AG04450 (cell line): Measurements from ENCODE around the gene SLAMF6. TPM values are rescaled to one million over a fixed set of nuclear protein-coding genes. Genes with fewer than 3 reads are reported as not detected.
"Not testable (repeated sequence)": the region's sequence is repeated elsewhere in the genome, so short reads cannot be mapped to it uniquely, and the experiment has no call there.

Source experiments
- CTCF ChIA-PET: fragments of 300-600, 350-600 bp; formaldehyde crosslinking; extraction: SDS; loops from one replicate; lab custom pipeline; 2022; ENCODE audit warnings: antibody characterized with exemption, inconsistent platforms; lab: Charles Lee
- POLR2A ChIA-PET: fragments of 350-600 bp; formaldehyde crosslinking; extraction: SDS; loops from one replicate; lab custom pipeline; 2021; ENCODE audit warnings: antibody characterized with exemption, inconsistent platforms; lab: Yijun Ruan, JAX
- DNase-seq: peaks from one replicate; pipeline ENCODE4 v3.0.0-alpha.2; 2011; ENCODE audit warnings: low read depth, low spot score
- H3K27ac ChIP-seq: one replicate; pipeline ENCODE4 v1.5.1; 2012; ENCODE audit warnings: low read depth, low read length, control low read depth
- H3K27me3 ChIP-seq: one replicate; pipeline ENCODE4 v1.6.0; 2012; ENCODE audit warnings: low read length; ENCODE audit not compliant: control insufficient read depth, insufficient read depth
- H3K4me3 ChIP-seq: 2 replicates; pipeline ENCODE4 v1.5.1; 2011; ENCODE audit warnings: mild to moderate bottlenecking, low read depth, low read length, control low read depth
- H3K9me3 ChIP-seq: 2 replicates; pipeline ENCODE4 v1.5.1; 2012; ENCODE audit warnings: low read length; ENCODE audit not compliant: control insufficient read depth, insufficient read depth
- CTCF ChIP-seq: IDR thresholded peaks from 2 replicates; pipeline ENCODE4 v1.5.1; 2011; ENCODE audit warnings: low read depth, low read length, control low read depth, inconsistent platforms
- polyA plus RNA-seq: library from polyadenylated mRNA; depleted of rRNA; stranded (reverse); fragments of >200 nt; gene quantifications from 2 replicates; pipeline ENCODE4 v1.2.3, GENCODE V29; 2011

SLAMF6 gene
- polyA plus RNA-seq, 1 experiment: not detected

- H3K27me3 ChIP-seq: no peaks in the 10 kb centered on the region
- no peaks in the 10 kb centered on the region for H3K9me3 ChIP-seq
- CTCF ChIA-PET: no interaction called here
- no peak overlapping the region for H3K4me3 ChIP-seq
- no peak for DNase-seq
- H3K27ac ChIP-seq: no peak overlapping the region
- no peak for TF ChIP-seq CTCF
- POLR2A ChIA-PET: no interaction called here
Measured at GRCh38 chr1:160504651-160505050, 18.4 kb downstream of the SLAMF6 start.

GRCh38 chr1:160503087-160503486 lies 20.0 kb downstream of the SLAMF6 start:
- ChIA-PET POLR2A (no interaction called here), CTCF (no interaction called here)
- TF ChIP-seq CTCF: no peak
- Histone ChIP-seq H3K27ac (no peak overlapping the region), H3K4me3 (no peak overlapping the region), H3K9me3 (no peaks in the 10 kb centered on the region), H3K27me3 (no peaks in the 10 kb centered on the region)
- DNase-seq: no peak

DNA sequence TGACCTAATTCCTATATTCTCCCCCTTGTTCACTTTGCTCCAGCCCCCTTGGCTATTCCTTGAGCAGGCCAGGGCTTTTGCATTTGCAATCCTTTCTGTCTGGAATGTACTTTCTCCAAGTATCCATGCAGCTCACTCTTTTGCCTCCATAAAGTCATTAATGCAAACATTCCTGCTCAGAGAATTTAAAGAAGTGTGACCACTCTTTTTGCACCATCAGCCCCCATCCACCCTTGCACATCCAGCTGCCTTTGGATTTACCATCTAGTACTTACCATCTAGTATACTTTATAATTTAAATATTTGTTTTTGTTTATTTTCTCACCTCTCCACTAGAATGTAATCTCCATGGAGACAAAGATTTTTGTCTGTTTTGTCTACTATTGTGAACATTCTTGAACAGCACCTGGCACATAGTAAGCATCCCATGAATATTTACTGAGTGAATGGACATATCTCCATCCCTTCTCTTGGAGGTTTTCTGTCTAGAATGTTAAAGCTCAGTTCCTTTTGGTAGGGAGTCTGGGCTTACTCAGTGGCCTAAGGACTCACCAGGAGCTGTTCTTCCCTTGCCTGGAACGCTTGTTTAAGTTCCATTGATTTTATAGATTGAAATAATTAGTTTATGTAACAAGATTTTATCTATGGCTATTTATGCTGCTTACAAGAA lies 22.6 kb downstream of the SLAMF6 start:
- DNase-seq: no peak
- Histone ChIP-seq H3K9me3 (no peaks in the 10 kb centered on the region), H3K4me3 (no peak overlapping the region), H3K27ac (no peak overlapping the region), H3K27me3 (no peaks in the 10 kb centered on the region)
- ChIA-PET CTCF (interaction anchor here (0.6 kb wide), 1 partner anchor 490 kb away, joined by 8 read pairs; no protein-coding TSS in a partner anchor), POLR2A (no interaction called here)
- no peak for TF ChIP-seq CTCF

- H3K27me3 ChIP-seq: no peaks in the 10 kb centered on the region
- no peak overlapping the region for H3K27ac ChIP-seq
- ChIA-PET POLR2A (no interaction called here), CTCF (no interaction called here)
- no peak overlapping the region for H3K4me3 ChIP-seq
- no peak for TF ChIP-seq CTCF
- no peaks in the 10 kb centered on the region for H3K9me3 ChIP-seq
- DNase-seq: no peak
Measured at GRCh38 chr1:160499631-160500030, 23.4 kb downstream of the SLAMF6 start.

DNA sequence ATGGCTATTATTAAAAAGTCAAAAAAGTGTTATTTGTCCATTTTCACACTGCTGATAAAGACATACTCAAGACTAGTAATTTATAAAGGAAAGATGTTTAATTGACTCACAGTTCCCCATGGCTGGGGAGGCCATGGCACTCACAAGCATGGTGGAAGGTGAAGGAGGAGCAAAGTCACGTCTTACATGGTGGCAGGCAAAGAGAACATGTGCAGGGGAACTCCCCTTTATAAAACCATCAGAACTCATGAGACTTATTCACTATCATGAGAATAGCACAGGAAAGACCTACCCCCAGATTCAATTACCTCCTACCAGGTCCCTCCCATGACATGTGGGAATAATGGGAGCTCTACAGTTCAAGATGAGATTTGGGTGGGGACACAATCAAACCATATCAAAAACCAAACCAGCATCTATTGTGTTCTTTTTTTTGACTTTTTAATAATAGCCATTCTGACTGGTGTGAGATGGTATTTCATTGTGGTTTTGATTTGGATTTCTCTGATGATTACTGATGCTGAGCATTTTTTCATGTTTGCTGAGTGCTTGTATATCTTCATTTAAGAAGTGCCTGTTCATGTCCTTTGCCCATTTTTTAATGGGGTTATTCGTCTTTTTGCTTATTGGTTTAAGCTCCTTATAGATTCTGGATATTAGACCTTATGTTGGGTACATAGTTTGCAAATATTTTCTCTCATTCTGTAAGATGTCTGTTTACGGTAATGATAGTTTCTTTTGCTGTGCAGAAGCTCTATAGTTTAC lies 24.6 kb downstream of the SLAMF6 start:
- H3K9me3 ChIP-seq, POLR2A ChIA-PET, H3K27me3 ChIP-seq, H3K4me3 ChIP-seq, DNase-seq, CTCF ChIA-PET, H3K27ac ChIP-seq: not testable (repeated sequence)
